Stimulated activated CD4-positive, alpha-beta T cell treated with anti-CD3 and anti-CD28 coated beads, TNF-alpha, amount 100 ng/mL, for 4 hours (primary cell): ENCODE data around the gene ELAVL1.
"Not testable (repeated sequence)": the region's sequence is repeated elsewhere in the genome, so short reads cannot be mapped to it uniquely, and the experiment has no call there.

Source experiments
- DNase-seq, 3 experiments: peaks; one replicate each; pipeline ENCODE4 v3.0.0-alpha.2; 2020; ENCODE audit warnings: low read depth in 3 of 3

ELAVL1 gene

GRCh38 chr19:8005534-8006256 lies at the start of gene ELAVL1:
ELAVL1 (minus strand) TSS chr19:8005641; CDS start chr19:7991815, 13,826 bp downstream.
- peak; percentile 77 to 82 (median 79) for DNase-seq

DNA sequence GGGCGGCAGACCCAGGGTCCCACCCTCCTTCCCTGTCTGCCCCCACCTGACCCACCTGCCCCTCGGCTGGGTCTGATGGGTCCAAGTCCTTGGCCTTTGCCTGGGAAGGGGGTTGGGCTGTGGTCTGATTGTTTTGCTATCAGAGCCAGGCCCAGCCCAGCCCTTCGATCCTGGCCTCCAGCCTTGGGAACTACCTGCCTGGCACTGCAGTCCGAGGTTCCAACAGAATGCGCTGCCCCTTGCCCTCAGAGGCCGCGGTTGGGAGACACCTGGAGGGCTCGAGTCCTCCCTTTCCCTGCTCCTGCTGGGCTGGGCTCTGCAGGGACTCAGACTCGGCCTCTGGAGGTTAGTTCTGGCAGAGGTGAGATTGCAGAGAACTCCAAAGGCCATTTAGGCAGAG lies 48.7 kb upstream of the ELAVL1 start:
- no peak for DNase-seq

DNA sequence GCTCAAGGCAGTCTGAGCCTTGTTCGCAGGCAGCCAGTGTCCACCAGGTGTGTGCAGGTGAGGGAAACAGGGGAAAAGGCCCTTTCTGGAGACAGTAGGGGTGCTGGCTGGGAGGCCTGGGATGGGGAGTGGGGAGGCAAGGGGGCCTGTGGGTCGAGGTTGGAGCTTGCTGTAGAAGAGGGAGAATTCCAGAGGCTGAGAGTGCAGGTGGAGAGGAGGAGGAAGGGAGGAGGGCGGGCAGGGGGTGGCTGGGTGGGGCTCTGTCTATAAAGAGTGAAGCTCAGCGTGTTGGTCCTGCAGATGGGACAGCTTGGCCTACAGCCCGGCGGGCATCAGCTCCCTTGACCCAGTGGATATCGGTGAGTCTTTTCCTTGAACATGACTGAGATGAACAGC lies 47.0 kb upstream of the ELAVL1 start, which contains the start of gene CCL25:
CCL25 (plus strand) TSS at position 297 of the 396 bp plus-strand sequence. CDS start 290 bp downstream, outside the sequence.
- no peak for DNase-seq

- peak; percentile 78 to 88 (median 81) for DNase-seq
Measured at GRCh38 chr19:8050274-8051096, 45.0 kb upstream of the ELAVL1 start.

DNA sequence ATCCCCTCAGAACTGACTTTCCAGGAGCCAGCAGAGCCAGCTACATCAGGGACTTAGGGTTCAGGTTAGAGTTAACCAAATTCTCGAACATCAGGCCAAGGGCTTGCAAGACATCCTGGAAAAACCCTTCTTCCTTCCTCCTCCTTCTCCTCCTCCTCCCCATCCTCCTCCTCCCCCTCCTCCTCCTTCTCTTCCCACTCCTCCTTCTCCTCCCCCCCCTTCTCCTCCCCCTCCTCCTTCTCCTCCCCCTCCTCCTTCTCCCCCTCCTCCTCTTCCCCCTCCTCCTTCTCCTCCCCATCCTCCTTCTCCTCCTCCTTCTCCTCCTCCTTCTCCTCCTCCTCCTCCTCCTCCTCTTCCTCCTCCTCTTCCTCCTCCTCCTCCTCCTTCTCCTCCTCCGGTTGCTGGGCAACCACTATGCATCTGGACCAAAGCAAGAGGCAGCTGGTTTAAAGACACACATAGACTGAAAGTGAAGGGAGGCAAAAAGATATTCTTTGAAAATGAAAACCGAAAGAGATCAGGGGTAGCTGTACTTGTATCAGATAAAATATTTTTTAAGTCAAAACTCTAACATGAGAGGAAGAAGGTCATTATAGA lies 41.2 kb upstream of the ELAVL1 start:
- DNase-seq = no peak

- DNase-seq = no peak
Measured at GRCh38 chr19:8045872-8046568, 40.6 kb upstream of the ELAVL1 start.

DNA sequence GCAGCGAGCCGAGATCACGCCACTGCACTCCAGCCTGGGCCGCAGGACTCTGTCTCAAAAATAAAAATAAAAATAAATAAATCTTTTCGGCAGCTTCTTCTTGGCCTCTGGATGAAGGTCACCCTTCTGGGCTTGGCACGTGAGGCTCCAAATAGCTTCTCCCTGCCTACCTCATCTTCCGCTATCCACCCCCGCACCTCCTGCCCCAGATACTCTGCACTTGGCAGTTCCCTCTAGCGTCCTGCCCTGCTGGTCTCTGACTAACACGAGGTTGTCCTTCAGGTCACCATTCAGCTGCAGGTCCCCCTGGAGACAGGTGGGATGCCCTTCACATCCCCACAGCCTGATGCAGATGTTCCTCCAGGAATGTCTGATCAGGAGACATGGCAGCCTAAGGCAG lies 38.6 kb upstream of the ELAVL1 start:
- DNase-seq = no peak

DNA sequence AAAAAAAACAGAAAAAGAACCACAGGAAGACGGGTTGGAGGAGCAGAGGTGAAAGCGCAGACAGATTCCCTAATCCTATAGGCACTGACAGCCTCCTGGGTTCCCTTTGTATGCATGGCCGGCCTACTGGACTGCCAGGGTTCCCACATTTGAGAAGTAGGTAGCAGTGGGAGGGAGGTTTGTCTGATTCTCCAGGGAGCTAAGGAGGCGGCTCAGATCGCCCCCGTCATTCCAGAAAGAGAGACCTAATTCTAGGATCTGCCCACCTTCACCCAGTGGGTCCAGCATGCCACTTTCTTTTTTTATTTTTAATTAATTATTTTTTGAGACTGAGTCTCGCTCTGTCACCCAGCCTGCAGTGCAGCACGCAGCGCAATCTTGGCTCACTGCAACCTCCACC lies 37.5 kb upstream of the ELAVL1 start:
- DNase-seq = no peak

DNA sequence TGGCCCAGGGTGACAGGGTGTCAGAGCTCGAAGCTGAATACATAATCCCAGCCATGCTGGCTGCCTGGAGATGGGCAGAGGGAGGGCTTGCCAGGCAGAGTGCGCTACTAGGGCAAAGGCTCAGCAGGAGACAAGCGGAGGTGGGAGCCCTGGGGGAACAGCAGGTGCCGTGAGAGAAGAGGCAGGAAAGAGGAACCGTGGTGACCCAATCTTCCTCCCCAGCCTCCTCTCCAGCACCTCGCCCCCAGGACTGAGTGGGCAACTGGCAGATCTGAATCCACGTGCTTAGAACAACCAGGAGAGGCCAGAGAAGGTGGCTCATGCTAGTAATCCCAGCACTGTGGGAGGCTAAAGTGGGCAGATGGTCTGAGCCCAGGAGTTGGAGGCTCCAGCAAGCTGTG lies 36.1 kb upstream of the ELAVL1 start:
- no peak for DNase-seq

- DNase-seq = no peak
Measured at GRCh38 chr19:8039231-8039630, 33.8 kb upstream of the ELAVL1 start.

DNA sequence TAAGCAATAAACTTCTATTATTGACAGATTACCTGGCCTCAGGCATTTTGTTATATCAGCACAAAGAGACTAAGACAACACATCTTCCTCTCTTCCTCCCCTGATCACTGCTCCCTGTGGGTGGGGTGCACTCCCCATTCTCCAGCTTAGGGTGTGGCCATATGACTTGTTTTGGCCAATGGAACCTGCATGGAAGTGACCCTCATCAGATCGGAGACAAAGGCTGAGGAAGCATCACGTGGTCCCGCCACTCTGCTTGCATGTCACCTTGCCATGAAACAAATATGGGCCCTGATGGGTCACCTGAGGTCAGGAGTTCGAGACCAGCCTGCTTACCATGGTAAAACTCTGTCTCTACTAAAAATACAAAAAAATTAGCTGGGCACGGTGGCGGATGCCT lies 33.4 kb upstream of the ELAVL1 start:
- DNase-seq = no peak

GRCh38 chr19:8036434-8037099 lies 31.1 kb upstream of the ELAVL1 start:
- DNase-seq = no peak

DNA sequence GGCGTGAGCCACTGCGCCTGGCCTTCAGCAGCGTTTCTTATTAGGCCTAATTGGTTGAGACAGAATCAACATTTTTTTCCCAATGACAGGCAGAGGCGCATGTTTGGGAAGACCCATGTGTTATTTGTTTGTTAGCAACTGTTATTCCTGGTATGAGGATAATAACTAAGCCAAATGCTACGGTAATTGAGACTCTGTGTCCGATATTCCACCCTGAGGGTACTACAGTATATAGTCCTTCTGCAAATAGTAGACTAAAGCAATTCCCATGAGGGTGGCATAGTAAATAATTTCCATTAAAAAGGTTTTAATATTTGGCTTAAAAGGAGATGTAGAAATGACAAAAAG lies 28.7 kb upstream of the ELAVL1 start:
- no peak for DNase-seq

DNA sequence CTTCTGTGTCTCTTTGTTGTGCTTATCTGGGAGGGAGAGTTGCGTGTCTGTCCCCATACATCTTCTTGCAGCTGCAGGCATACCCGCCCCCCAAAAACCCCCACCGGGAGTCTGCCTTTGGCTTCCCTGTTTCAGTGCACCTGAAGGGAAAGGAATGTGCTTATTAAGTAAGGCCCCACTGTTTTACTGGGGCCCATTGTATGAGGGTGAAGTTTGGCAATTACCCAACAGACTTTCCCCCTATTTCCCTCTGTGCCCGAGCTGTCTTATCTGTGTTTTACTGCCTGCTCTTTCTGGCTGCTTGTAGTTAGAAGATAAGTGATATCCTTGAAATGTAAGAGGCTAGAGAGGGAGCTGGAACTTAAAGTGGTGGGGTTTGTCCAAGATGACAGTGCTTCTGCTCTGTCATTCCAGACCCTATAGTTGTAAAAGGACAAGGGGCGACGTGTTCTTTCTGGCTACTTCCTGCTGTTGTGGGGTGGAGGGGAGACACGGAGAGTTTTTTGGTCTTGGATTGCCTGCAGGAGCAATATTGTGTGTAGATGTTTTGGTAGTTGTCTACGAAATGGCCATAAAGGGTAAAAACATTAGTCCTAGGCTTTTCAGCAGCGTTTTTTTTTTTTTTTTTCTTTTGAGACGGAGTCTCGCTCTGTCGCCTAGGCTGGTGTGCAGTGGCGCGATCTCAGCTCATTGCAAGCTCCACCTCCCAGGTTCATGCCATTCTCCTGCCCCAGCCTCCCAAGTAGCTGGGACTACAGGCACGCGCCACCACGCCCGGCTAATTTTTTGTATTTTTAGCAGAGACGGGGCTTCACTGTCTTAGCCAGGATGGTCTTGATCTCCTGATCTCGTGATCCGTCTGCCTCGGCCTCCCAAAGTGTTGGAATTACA lies 28.1 kb upstream of the ELAVL1 start:
- not testable (repeated sequence) for DNase-seq

DNA sequence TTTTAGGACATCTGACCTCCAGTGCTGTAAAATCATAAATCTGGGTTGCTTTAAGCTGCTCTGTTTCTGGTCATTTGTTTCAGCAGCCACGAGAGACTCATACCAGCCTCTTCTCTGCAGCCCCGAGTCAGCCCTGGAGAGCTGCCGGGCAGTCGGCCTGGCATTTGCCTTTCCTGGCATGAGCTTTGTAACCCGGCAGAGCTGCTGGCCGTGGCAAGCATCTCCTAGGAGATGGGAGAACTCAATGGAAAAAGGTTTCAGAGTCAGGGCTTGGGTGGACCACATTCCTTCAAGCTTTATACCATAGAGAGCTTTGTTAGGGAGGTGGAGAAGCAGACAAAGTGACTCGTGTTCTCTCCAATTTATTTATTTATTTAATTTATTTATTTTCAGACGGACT lies 25.5 kb upstream of the ELAVL1 start:
- DNase-seq = no peak

DNA sequence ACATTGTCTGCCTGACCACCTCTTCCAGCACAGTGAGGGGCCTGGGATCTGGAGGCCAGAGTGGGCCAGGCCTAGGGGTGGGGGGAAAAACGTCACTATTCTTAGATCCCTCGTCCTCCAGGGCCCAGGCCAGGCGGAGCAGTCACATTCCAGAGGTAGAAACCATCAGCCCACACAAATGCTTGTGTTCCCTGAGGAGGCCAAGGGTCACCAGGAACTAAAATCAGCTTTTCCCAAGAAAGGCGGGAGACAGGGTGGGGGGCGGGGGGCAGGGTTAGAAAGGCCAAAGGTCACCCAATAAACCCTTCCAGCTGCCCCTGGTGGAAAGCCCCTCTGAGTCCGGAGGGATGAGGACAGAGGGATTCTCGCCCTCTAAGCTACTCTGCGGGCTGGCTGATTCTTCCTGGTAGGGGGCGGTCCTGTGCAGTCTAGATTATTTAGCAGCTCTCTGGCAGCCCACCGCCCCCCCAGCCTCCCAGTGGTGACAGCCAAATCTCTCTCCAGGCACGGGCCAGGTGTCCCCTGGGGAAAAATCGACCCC lies 23.6 kb upstream of the ELAVL1 start:
- no peak for DNase-seq

- no peak for DNase-seq
Measured at GRCh38 chr19:8025316-8025715, 19.9 kb upstream of the ELAVL1 start.

- not testable (repeated sequence) for DNase-seq
Measured at GRCh38 chr19:8024256-8024655, 18.8 kb upstream of the ELAVL1 start.

DNA sequence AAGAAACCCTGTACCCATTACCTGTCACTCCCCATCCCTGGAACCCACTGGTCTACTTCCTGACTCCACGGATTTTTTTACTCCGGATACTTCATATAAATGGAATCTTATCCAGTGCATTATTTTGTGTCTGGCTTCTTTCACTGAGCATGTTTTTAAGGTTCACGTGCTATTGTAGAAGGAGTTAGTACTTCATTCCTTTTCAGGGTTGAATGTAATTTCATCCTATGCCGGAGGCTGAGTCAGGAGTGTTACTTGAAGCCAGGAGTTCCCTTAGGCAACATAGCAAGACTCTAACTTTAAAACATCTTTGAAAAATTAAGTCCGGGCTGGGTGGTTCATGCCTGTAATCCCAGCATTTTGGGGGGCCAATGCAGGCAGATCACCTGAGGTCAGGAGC lies 17.9 kb upstream of the ELAVL1 start:
- no peak for DNase-seq

DNA sequence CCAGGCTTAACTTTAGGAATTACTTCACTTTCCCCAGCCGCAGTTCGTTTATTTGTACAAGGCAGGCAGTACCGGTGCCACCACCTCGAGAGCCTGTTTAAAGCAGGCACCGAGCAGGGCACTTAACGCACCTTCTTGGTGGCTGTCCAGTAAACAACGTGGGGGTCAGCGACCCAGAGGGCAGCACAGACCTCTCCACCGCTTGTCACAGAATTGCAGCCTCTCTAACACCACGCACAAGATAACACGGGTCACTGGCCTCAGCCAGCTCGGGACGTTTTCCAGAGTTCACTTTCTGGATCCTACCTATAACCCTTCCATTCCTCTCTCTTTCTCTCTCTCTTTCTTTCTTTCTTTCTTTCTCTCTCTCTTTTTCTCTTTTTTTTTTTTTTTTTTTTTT lies 16.8 kb upstream of the ELAVL1 start:
- no peak for DNase-seq
